ENCODE data around the gene UTF1. TPM values are rescaled to one million over a fixed set of nuclear protein-coding genes. Genes with fewer than 3 reads are reported as not detected.

UTF1 gene
- total RNA-seq, 1 donor from 2014 or later, result not detected

DNA sequence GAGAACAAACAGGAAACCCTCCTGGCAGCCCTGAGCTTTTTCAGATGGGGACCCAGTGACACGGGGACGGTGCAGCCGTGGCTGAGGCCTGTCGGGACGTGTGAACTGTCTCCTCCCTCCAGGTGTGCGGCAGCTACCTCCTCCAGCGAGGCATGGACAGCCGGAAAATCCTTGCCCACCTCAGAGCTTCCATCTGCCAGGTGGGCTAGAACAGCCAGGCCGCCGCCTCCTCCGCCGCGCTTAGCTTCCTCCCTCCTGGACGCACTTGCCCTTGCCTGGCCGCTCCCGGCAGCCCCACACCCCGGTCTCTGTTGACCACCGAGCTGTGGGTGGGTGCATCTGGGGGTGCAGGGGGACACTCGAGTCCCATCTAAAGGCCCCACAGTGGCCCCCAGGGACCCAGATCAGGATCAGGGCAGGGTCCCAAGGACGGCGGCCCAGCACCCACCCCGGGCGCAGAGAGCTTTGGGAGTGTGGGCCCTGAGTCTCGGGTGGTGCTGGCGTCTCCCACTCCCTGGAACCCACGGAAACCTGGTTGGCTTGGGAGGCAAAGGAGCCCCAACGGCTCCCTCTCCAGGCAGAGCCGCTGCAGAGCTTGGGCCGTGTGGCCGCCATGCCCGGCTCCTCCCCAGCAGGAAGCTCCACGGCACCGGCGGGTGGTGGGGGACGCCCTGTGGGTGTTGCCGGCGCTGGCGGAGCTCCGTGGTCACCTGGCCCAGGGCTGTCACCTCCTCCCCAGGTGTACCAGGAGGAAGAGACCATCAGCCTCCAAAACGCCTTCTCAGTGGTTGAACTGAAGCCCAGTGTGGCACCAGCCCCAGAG lies 32.9 kb upstream of the UTF1 start:
- no peak for DNase-seq

DNA sequence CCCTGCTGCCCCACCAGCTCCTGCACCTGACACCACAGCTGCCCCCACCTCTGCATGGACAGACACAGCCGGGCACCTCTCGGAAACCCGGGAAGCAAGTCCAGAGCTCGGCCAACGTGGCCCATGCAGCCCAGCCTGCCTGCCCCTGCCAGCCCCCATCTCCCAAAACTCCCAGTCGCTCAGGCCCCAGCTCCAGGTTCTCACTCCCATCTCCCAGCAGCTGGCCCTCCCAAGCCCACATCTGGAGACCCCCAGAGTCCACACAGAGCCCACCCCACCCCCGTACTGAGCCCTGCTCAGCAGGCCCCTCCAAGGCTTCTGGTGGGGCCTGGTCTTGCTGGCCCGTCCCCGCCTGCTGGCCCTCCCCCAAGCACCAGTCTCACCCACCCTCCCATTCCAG lies 32.2 kb upstream of the UTF1 start:
- DNase-seq, result no peak

GRCh38 chr10:133198206-133198605 lies 31.8 kb upstream of the UTF1 start:
- no peak for DNase-seq

DNA sequence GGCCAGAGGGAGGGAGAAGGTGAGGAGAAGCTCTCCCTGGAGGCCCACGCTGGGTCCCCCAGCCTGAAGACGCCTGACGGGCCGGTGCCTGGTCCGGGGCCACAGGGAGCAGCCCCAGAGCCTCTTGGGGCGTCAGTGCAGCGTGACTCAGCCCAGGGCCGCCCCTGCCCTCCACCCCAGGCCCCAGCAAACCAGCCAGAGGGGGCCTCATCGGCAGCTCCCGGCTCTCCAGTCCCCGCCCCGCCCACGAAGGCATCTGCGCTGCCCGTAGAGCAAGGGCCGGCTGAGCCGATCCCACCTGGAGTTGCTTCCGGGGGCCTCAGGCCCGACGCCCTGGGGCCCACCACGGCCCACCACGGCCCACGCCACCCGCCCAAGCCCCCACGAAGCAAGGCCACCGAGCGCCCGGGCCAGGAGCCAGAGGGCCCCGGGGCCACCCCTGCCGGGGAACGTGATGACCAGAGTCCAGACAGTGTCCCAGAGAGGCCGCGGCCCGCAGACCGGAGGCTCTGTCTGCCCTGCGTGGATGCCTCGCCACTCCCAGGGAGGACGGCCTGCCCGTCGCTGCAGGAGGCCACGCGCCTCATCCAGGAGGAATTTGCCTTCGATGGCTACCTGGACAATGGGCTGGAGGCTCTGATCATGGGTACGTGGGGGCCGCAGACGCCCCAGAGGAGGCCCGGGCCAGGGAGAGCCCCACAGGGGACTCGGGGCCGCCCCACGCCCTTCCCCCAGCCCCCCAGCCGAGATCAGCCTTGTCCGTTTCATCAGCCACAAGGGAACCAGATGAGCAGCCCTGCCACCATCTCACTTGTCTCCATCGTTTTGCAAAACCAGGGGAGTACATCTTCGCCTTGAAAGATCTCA lies 31.2 kb upstream of the UTF1 start:
- DNase-seq, result no peak

- no peak for DNase-seq
These were observed 30.5 kb upstream of the UTF1 start for GRCh38 chr10:133199488-133199885.

- DNase-seq, result no peak
These were observed 29.9 kb upstream of the UTF1 start for GRCh38 chr10:133199992-133200611.

DNA sequence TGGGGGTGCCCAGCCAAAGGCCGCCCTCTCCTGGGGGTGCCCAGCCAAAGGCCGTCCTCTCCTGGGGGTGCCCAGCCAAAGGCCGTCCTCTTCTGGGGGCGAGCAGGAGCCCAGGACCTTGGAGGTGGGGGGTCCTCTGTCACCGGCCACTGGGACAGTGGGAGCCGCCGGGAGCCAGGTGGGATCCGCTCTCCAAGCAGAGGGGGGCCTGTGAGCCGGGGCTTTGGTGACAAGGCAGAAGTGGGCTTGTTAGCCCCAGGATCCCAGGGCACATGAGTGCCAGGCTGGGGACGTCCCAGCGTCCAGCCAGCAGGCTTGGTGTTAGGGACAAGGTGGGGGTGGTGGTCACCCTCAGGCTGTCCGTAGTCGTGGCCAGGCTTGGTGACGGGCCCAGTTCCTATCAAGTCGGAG lies 29.4 kb upstream of the UTF1 start:
- no peak for DNase-seq

- DNase-seq, result no peak
These were observed 28.7 kb upstream of the UTF1 start for GRCh38 chr10:133201151-133201947.

DNA sequence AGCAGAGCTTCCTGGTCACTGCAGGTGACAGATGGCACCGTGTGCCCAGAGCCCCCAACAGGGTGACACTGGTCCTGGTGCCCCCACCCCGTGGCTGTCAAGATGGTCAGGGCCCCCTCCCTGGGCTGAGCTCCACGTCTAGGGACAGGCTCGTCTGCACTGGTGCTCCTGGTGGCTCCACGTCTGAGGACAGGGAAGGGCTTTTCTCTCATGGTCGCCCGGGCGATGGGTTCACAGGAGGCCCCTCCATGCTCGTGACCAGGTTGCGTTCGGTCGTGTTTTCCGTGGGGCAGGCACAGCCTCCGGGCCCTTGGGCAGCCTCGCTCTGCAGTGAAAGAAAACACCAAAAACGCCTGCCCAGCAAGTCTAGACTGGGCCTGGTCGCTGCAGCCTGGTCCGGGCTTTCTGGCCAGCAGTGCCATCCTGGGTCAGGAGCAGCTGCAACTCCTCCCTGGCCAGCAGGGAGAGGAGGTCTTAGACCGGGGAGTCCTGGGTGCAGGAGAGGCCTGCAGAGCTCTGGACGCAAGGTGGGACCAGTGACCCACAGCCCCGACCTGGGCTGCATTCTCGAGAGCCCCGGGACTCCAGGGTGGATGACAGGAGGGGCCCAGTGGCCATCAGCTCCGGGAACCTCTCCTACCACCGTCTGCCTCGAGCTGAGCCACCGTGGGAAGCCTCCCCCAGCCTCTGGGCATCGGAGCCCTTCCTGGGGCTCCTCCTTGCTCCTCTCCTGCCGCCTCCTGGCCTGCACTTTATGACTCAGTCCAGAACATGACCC lies 27.9 kb upstream of the UTF1 start:
- no peak for DNase-seq

DNA sequence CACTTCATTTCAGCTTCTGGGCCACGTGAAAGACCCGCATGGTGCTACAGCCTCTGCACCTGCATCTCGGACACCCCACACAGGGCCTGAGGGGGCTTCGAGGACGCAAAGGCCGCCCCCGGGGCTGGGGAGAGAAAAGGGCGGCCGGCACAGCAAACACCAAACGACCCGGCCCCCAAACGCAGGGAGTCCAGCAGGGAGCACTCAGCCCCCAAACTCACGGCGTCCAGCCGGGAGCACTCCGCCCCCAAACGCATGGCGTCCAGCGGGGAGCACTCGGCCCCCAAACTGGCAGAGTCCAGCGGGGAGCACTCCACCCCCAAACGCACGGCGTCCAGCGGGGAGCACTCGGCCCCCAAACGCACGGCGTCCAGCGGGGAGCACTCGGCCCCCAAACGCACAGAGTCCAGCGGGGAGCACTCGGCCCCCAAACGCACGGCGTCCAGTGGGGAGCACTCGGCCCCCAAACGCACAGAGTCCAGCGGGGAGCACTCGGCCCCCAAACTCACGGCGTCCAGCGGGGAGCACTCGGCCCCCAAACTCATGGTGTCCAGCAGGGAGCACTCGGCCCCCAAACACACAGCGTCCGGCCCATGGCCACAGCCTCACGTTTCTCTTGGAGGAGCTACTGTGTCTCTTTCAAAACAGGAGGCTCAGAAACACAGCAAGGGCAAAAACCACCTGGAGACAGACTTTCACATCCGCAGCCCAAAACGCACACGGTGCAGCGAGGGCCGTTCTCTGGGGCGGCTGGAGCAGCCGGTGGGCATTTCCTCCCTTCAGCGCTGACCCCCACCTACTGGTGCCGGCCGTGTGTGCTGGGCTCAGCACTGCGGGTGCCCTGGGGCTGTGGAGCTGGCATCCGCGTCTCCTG lies 27.0 kb upstream of the UTF1 start:
- no peak for DNase-seq

- DNase-seq, result no peak
These were observed 26.3 kb upstream of the UTF1 start for GRCh38 chr10:133203652-133204195.

DNA sequence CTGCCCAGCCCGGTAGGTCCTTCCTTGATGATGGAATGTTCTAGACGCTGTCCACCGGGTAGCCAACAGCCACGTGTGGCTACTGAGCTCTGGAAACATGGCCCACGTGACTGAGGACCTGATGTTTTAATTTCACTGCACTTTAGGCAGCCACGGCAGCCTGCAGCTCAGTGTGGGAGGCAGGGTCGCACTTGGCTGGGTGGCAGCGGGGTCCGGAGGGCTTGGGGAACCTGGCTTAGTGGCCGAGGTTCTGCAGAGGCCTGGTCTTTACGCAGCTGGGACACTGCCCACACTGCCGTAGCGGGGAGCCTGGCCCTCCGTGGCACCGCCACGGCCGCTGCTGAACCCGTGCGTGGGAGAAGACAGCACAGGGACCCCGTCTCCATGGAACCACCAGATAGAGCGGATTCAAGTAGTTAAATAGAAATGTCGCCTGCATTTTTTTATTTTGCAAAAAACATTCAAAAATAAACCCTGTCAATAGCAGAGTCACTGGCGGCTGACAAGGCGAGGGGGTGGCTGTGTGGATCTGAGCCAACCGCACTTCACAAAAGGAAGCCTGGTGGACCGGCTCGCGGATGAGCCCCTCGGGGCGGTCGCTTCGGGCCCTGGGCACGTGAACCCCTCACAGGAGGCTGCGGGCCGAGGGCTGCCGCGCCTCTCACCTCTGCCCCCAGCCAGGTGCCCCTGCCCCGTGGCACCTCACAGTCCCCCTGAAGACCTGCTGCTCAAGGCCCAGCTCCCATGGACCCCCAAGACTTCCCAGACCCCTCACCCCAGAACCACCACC lies 25.6 kb upstream of the UTF1 start:
- no peak for DNase-seq

DNA sequence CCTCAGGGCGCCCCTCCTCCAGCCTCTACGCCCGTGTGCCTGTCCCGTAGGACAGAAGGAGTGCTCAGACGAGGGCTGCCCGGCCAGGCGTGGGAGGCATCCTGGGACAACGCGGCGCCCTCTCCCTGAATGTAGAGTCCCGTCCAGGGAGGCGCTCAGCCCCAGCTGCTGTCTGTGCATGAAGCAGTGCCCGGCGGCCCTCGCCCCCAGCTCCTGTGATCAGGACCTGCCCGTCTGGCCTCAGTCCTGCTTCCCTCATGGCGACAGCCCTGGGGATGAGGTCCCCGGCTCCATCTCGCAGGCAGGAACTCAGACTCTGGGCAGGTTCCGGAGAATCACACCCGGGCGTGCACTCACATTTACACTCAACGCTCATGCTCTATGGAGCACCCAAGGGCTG lies 24.9 kb upstream of the UTF1 start:
- DNase-seq, result no peak

DNA sequence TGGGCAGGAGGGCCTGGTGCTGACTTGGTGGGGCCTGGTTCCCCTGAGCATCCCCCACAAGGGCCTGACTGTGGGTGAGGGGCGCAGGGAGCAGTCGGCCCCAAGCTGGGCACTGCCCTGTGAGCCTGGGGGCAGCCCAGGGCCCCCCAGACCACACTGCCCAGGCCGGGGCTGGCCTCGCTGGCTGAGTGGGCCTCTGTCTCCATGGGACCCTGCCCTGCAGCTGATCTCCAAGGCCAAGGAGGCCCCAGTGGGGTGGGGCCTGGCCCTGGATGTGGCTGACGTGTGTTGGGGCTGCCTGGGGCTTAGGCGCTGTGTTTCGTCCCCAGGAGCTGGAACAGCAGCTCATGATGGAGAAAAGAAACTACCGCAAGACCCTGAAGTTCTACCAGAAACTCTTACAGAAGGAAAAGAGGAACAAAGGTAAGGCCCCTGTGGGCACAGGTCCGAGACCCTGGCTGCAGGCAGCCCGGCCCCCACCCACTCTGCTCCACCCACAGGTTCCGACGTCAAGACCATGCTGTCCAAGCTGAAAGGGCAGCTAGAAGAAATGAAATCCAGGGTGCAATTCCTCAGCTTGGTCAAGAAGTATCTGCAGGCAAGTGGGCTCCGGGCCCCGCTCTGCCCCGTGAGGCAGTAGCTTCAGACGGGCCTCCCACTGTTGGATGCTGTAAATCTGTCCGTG lies 23.5 kb upstream of the UTF1 start:
- no peak for DNase-seq

DNA sequence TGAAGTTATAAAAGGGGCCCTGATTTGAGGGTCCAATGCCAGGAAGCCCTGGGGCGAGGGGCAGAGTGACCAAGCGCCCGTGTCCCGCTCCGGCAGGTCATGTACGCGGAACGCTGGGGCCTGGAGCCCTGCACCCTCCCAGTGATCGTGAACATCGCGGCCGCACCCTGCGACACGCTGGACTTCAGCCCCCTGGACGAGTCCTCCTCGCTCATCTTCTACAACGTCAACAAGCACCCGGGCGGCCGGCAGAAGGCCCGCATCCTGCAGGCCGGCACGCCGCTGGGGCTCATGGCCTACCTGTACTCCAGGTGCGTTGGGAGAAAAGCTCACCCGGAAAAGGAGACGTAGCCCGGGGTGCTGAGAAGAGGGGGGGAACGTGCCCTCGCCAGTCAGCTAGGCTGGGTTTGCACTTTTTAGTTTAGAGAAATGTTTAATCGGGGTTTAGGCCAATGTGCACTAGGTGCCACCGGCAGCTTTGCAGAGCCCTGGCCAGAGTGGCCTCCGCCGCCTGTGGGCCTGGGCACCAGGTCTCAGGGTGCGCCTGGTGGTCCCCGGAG lies 22.9 kb upstream of the UTF1 start:
- no peak for DNase-seq

DNA sequence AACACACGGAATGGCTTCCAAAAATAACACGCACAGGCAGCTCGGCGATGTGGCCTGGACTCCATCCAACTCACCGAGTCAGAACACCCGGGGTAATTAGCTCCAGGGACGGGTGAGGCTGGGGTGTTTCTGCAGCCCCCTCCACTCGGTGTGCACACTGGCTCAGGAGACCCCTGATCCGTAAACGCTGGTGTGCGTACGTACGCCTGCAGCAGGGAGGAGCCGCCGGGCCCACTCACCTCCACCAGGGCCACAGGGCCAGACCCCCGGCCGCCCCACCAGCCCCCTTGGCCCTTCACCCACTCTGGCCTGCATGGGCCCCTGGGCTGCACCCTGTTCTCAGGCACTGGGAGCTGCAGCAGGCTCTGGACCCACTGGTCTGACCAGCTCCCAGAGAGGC lies 22.4 kb upstream of the UTF1 start:
- no peak for DNase-seq

DNA sequence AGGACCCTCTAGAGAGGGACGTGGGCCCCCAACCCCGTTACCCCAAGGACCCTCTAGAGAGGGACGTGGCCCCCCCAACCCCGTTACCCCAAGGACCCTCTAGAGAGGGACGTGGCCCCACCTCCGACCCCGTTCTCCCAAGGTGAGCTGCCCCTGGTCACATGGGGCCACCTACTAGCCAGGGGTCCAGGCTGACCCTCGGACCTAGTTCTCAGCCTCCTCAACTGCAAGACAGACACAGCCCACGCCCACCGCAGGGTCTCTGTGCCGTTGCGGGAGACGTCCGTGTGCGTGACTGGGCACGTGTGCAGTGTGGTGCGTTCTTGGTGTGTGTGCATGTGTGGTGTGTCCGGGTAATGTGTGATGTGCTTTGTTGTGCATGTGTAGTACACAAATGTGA lies 21.6 kb upstream of the UTF1 start:
- DNase-seq, result no peak

- DNase-seq, result no peak
These were observed 20.9 kb upstream of the UTF1 start for GRCh38 chr10:133209117-133209516.

DNA sequence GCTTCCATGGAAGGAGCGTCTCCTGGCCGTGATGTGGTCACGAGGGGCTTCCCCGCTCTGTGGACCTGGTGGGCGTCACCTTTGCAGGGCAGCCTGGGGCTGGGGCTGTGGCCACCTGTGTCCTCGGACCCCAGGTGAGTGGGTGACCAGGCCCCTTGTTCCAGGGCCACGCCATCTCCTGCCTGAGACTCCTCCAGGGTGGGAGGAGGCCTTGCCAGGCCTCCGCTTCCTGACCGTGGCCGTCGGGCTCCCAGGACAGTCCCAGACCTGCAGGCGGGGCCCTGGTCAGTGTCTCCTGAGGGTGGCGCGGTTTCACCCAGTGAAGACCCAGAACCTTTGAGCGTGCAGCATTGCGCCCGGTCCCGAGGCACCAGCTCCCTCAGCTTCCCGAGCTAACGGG lies 20.4 kb upstream of the UTF1 start:
- DNase-seq, result no peak
